GM19193 (cell line): ENCODE results near the gene MYO3B.

Experiments used
- POLR2A ChIP-seq: IDR thresholded peaks from 4 replicates; pipeline ENCODE4 v1.6.1; 2011; ENCODE audit not compliant: insufficient read depth, insufficient read length; ENCODE audit errors: extremely low read depth

Gene MYO3B

GRCh38 chr2:170362313-170362870 is 184.4 kb downstream of the MYO3B start:
- TF ChIP-seq POLR2A: no peak

DNA sequence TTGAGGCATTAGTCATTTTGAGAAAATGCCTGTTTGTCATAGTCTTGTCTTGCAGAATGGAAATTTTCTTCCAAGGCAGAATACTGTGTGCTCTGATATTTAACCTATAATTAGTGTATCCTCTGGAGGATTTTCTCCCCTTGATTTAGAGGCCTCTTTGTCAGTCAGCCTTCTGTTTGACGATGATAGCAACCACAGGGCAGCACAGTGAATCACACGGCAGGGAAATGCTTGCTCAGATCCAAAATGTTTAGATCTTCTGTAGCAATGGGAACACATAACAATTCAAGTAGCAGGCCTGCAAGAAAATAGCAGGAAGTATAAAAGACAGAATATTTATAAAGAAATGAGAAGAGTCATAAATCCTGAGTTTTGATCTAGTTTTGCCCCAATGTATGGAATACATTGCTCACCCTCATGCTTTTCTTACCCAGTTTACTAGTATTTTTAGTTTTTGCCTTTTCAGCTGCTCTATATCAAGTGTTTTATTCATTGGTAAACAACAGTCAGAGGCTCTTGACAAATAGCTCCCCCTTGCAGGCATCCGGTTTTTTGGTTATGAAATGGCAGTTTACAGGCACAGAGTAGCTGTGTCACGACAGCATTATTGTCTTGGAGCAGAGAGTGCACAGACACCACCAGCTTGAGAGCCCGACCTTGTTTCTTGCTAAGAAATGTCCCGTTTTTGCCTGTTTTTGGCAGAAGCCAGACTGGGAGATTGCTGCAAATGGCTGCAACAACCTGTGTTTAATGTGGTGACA is 185.1 kb downstream of the MYO3B start:
- no peak for TF ChIP-seq POLR2A

GRCh38 chr2:170365003-170365402 is 187.1 kb downstream of the MYO3B start:
- no peak for TF ChIP-seq POLR2A

DNA sequence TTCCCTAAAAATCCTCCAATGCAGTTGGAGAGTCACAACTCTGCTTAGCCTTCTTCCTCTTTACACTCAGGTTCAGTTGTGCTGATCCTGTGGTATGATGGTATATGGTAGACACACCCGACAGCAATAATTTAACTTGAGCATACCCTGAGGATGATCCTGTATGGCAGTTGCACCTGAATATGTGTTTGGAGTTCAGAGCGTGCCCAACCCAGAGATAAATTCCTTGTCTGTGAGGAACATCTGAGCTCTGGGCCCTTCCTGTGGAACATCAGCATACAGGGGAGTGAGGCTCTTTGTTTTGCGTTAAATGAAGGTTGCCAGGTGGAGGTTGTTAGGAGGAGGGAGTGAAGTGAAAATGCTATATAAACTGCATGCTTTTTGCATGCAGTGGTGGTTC is 187.7 kb downstream of the MYO3B start:
- TF ChIP-seq POLR2A: no peak

DNA sequence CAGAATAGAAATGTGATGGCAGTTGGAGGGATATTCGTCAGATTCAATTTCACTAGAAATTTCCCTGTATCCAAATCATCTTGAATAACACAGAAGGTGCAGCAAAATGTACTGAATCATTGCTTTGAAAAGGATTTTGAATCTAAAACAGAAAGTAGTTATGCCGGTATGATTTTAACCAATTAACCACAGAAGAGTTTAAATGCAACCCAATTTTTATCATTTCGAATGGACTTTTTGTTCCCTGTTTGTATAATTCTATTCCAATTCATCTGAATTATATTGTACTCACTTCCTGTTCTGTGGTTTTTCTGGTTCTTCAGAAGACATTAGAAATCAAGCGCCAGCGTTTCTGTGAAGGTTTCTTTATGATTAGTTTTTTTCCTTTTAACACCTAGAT is 190.4 kb downstream of the MYO3B start:
- TF ChIP-seq POLR2A: no peak

DNA sequence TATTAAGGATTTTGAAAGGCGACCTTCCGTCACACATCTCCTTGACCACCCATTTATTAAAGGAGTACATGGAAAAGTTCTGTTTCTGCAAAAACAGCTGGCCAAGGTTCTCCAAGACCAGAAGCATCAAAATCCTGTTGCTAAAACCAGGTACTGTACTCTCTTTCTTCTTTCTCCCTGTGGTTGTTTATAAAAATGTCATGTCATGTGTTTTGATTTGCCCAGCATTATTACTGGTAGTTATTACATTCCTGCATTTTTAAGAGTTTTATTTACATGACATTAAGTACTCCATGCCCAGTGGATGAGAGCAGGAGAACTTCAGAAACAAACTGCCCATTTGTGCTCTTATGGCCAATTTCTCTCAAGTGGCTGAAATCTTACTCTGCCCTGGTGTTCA is 191.3 kb downstream of the MYO3B start:
- TF ChIP-seq POLR2A: no peak

DNA sequence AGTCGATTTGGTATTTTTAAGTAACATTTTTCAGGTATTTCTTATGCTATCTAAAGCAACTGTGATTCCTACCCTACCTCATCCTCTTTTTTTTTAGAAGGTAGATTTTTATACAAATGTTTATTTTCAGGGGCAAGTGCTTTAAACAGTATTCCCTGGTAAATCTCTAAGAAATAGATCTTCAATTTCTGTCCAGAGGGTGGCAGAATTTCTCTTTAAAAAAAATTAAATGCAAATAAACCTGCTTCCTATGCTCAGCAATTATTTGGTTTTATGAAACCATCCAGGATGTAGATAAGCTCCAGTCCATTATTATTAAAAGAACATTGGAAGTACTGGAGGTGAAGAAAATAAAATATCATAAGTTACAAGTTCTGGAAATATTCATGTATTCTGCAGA is 191.9 kb downstream of the MYO3B start:
- no peak for TF ChIP-seq POLR2A

GRCh38 chr2:170371231-170371998 is 193.5 kb downstream of the MYO3B start:
- TF ChIP-seq POLR2A: no peak

- no peak for TF ChIP-seq POLR2A
These were observed 197.2 kb downstream of the MYO3B start for GRCh38 chr2:170375192-170375591.

DNA sequence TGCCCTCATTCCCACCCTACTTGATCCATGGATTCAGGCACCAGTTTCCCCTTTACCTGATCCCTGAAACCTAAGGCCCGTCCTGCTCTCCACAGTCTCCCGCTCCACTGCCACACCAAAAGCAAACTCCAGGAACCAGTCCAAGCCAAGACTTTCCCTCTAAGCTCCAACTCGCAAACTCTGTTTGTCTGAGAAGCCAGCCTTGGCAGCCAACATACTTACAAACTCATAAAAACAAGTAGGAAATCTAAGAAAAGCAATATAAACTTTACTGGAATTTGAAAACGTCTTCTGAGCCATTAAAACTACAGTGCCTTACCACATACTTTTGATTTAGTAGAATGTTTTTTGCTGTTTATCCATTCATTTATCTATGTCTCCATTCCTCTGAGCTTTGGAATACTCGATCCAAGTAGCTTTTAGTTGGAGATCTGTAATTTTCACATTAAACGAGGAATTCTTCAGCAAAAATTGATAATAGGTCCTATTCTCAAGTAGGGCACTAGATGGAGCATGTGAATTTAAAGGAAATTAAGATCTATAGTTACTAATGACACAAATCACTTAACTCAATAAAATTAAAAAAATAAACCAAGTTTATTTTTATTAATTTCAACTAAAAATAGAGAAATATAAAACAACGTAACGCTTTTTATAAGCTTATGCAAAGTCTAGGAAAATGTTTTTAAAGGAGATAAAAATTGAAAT is 199.7 kb downstream of the MYO3B start:
- no peak for TF ChIP-seq POLR2A

DNA sequence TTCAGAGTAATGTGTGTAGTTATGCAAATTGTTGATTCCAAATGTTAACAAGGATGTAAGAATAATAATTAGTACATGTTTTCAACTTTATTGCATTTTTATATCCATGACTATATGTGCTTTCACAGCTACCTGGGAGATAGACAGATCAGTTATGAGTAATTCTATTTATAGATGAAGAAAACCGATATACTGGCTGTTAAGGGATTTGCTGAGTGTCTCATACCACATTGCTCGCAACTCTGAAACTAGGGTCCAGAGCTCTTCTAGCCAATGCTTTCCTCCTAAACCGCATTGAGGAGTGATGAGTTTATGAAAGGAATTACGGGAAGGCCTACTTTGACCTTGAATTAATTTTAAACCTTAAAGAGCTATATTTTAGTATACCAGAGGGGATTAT is 202.3 kb downstream of the MYO3B start:
- TF ChIP-seq POLR2A: no peak

DNA sequence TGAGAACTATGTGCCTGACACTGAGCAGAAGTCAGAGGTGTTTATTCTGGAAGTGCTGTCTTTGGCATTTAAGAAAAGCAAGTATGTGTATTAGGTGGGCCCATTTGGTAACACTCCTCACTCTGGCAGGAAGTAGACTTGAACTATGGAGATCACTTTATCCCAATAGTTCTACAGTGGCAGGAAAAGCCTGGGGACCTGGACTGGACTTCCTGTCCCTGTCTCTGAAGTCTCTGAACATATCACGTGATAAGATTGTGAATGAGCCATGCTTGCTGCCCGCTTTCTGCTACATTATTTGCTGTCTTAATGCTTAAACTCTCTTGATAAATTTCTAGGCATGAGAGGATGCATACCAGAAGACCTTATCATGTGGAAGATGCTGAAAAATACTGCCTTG is 203.7 kb downstream of the MYO3B start:
- no peak for TF ChIP-seq POLR2A

DNA sequence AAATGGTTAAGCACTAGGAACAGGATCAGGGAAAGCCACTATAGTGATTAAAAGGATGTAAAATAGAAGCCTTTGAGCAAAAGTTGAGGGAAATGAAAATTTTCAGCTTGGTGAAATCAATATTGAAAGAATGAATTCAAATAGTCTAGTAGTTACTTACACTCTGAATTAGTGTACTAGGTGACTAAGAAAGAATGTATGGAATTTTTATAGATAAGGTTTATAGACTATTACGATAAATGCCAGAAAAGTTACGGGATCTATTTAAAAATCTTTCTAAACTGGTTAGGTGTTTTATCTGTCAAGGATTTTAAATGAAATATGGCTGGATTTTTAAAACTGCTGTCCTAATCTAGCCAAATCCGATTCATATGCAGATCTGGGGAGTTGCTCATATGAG is 208.6 kb downstream of the MYO3B start:
- TF ChIP-seq POLR2A: no peak

DNA sequence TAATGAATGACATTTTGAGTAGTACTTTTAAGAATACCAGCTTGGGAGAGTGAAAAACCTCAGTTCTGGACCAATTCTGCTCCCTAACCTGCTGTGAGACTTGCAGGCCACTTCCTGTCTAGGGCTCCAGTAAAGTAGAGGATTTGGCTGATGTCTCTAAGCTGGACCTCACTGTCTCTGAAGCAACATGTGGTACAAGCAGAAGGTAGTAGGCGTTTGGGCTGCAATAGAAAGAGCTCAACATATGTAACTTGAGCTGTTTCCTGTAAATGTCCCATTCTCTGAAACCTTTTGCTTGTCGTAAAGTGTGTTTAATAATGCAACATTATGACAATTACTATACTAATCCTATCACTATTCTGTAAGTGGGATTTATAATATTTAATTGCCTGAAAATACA is 213.1 kb downstream of the MYO3B start:
- no peak for TF ChIP-seq POLR2A

DNA sequence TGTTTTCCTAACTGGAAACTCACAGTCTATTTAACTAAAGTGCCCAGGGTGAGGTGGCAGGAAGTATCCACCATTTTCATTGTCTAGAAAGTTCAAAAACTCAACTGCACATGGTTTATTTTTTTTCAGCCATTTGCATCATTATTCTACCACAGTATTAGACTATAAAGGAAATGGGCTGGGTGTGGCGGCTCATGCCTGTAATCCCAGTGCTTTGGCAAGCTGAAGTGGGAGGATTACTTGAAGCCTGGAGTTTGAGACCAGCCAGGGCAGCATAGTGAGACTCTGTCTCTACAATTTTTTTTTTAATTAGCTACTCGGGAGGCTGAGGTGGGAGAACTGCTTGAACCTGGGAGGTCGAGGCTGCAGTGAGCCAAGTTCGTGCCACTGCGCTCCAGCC is 213.8 kb downstream of the MYO3B start:
- no peak for TF ChIP-seq POLR2A
